Measurements from ENCODE around the gene PTPRE.

Gene PTPRE

GRCh38 chr10:128009372-128010126, 102.6 kb downstream of the PTPRE start:
- Histone ChIP-seq H3K4me3 (ENCODE audit: low read length) (no peak overlapping the region), H3K27me3 (replicated peaks; ENCODE audit: control insufficient read depth, insufficient read depth, low read length) (no peaks in the 10 kb centered on the region), H3K9me3 (ENCODE audit: control insufficient read depth, low read length) (no peaks in the 10 kb centered on the region), H3K9ac (ENCODE audit: low read length) (no peak overlapping the region), H3K36me3 (ENCODE audit: control insufficient read depth, insufficient read depth, low read length, severe bottlenecking) (no peaks in the 10 kb centered on the region), H3K4me1 (ENCODE audit: control insufficient read depth, insufficient read depth, low read length) (peaks cover 9% of the 10 kb centered on the region)
- DNase-seq (ENCODE audit: low read depth), result no peak

GRCh38 chr10:128011059-128011979, 104.4 kb downstream of the PTPRE start:
- no peaks in the 10 kb centered on the region for H3K27me3 ChIP-seq (replicated peaks; ENCODE audit: control insufficient read depth, insufficient read depth, low read length)
- peaks cover 9% of the 10 kb centered on the region for H3K4me1 ChIP-seq (ENCODE audit: control insufficient read depth, insufficient read depth, low read length)
- H3K4me3 ChIP-seq (ENCODE audit: low read length), result peak overlapping the region; percentile 57
- H3K9me3 ChIP-seq (ENCODE audit: control insufficient read depth, low read length), result no peaks in the 10 kb centered on the region
- H3K36me3 ChIP-seq (ENCODE audit: control insufficient read depth, insufficient read depth, low read length, severe bottlenecking), result no peaks in the 10 kb centered on the region
- H3K9ac ChIP-seq (ENCODE audit: low read length), result no peak overlapping the region
- peak; percentile 47 for DNase-seq (ENCODE audit: low read depth)

GRCh38 chr10:128013626-128014025, 106.7 kb downstream of the PTPRE start:
- no peaks in the 10 kb centered on the region for H3K9me3 ChIP-seq (ENCODE audit: control insufficient read depth, low read length)
- no peaks in the 10 kb centered on the region for H3K27me3 ChIP-seq (replicated peaks; ENCODE audit: control insufficient read depth, insufficient read depth, low read length)
- no peak for DNase-seq (ENCODE audit: low read depth)
- no peaks in the 10 kb centered on the region for H3K36me3 ChIP-seq (ENCODE audit: control insufficient read depth, insufficient read depth, low read length, severe bottlenecking)
- peaks cover 9% of the 10 kb centered on the region for H3K4me1 ChIP-seq (ENCODE audit: control insufficient read depth, insufficient read depth, low read length)
- no peak overlapping the region for H3K9ac ChIP-seq (ENCODE audit: low read length)
- H3K4me3 ChIP-seq (ENCODE audit: low read length), result no peak overlapping the region

- no peaks in the 10 kb centered on the region for H3K36me3 ChIP-seq (ENCODE audit: control insufficient read depth, insufficient read depth, low read length, severe bottlenecking)
Measured at GRCh38 chr10:128014236-128014635, 107.3 kb downstream of the PTPRE start.

GRCh38 chr10:128016423-128017060, 109.6 kb downstream of the PTPRE start:
- H3K4me3 ChIP-seq (ENCODE audit: low read length), result no peak overlapping the region
- no peak overlapping the region for H3K9ac ChIP-seq (ENCODE audit: low read length)
- DNase-seq (ENCODE audit: low read depth), result no peak
- H3K9me3 ChIP-seq (ENCODE audit: control insufficient read depth, low read length), result no peaks in the 10 kb centered on the region
- no peaks in the 10 kb centered on the region for H3K36me3 ChIP-seq (ENCODE audit: control insufficient read depth, insufficient read depth, low read length, severe bottlenecking)
- no peaks in the 10 kb centered on the region for H3K4me1 ChIP-seq (ENCODE audit: control insufficient read depth, insufficient read depth, low read length)
- no peaks in the 10 kb centered on the region for H3K27me3 ChIP-seq (replicated peaks; ENCODE audit: control insufficient read depth, insufficient read depth, low read length)

More at GRCh38 chr10:128014236-128014635, 107.3 kb downstream of the PTPRE start:
- Histone ChIP-seq H3K27me3 (replicated peaks; ENCODE audit: control insufficient read depth, insufficient read depth, low read length) (no peaks in the 10 kb centered on the region), H3K9me3 (ENCODE audit: control insufficient read depth, low read length) (no peaks in the 10 kb centered on the region), H3K9ac (ENCODE audit: low read length) (no peak overlapping the region), H3K4me1 (ENCODE audit: control insufficient read depth, insufficient read depth, low read length) (peaks cover 9% of the 10 kb centered on the region), H3K4me3 (ENCODE audit: low read length) (no peak overlapping the region)
- DNase-seq (ENCODE audit: low read depth), result no peak

- H3K36me3 ChIP-seq (ENCODE audit: control insufficient read depth, insufficient read depth, low read length, severe bottlenecking), result no peaks in the 10 kb centered on the region
- no peak overlapping the region for H3K4me3 ChIP-seq (ENCODE audit: low read length)
- H3K27me3 ChIP-seq (replicated peaks; ENCODE audit: control insufficient read depth, insufficient read depth, low read length), result no peaks in the 10 kb centered on the region
- H3K4me1 ChIP-seq (ENCODE audit: control insufficient read depth, insufficient read depth, low read length), result no peaks in the 10 kb centered on the region
- no peaks in the 10 kb centered on the region for H3K9me3 ChIP-seq (ENCODE audit: control insufficient read depth, low read length)
- DNase-seq (ENCODE audit: low read depth), result no peak
- H3K9ac ChIP-seq (ENCODE audit: low read length), result no peak overlapping the region
Measured at GRCh38 chr10:128017822-128018221, 110.9 kb downstream of the PTPRE start.

- no peak overlapping the region for H3K9ac ChIP-seq (ENCODE audit: low read length)
- no peak for DNase-seq (ENCODE audit: low read depth)
- no peaks in the 10 kb centered on the region for H3K27me3 ChIP-seq (replicated peaks; ENCODE audit: control insufficient read depth, insufficient read depth, low read length)
- H3K9me3 ChIP-seq (ENCODE audit: control insufficient read depth, low read length), result no peaks in the 10 kb centered on the region
- no peak overlapping the region for H3K4me3 ChIP-seq (ENCODE audit: low read length)
- no peaks in the 10 kb centered on the region for H3K36me3 ChIP-seq (ENCODE audit: control insufficient read depth, insufficient read depth, low read length, severe bottlenecking)
- H3K4me1 ChIP-seq (ENCODE audit: control insufficient read depth, insufficient read depth, low read length), result no peaks in the 10 kb centered on the region
Measured at GRCh38 chr10:128018236-128018635, 111.3 kb downstream of the PTPRE start.

GRCh38 chr10:128018691-128019090, 111.8 kb downstream of the PTPRE start:
- H3K9ac ChIP-seq (ENCODE audit: low read length), result no peak overlapping the region
- H3K4me3 ChIP-seq (ENCODE audit: low read length), result no peak overlapping the region
- no peak for DNase-seq (ENCODE audit: low read depth)
- no peaks in the 10 kb centered on the region for H3K9me3 ChIP-seq (ENCODE audit: control insufficient read depth, low read length)
- H3K27me3 ChIP-seq (replicated peaks; ENCODE audit: control insufficient read depth, insufficient read depth, low read length), result no peaks in the 10 kb centered on the region
- H3K36me3 ChIP-seq (ENCODE audit: control insufficient read depth, insufficient read depth, low read length, severe bottlenecking), result no peaks in the 10 kb centered on the region
- no peaks in the 10 kb centered on the region for H3K4me1 ChIP-seq (ENCODE audit: control insufficient read depth, insufficient read depth, low read length)

GRCh38 chr10:128022261-128023196, 115.6 kb downstream of the PTPRE start:
- Histone ChIP-seq H3K36me3 (ENCODE audit: control insufficient read depth, insufficient read depth, low read length, severe bottlenecking) (no peaks in the 10 kb centered on the region), H3K9ac (ENCODE audit: low read length) (no peak overlapping the region), H3K27me3 (replicated peaks; ENCODE audit: control insufficient read depth, insufficient read depth, low read length) (no peaks in the 10 kb centered on the region), H3K4me3 (ENCODE audit: low read length) (no peak overlapping the region), H3K9me3 (ENCODE audit: control insufficient read depth, low read length) (no peaks in the 10 kb centered on the region), H3K4me1 (ENCODE audit: control insufficient read depth, insufficient read depth, low read length) (no peaks in the 10 kb centered on the region)
- no peak for DNase-seq (ENCODE audit: low read depth)

GRCh38 chr10:128024426-128024825, 117.5 kb downstream of the PTPRE start:
- H3K36me3 ChIP-seq (ENCODE audit: control insufficient read depth, insufficient read depth, low read length, severe bottlenecking), result no peaks in the 10 kb centered on the region
- H3K4me1 ChIP-seq (ENCODE audit: control insufficient read depth, insufficient read depth, low read length), result no peaks in the 10 kb centered on the region
- DNase-seq (ENCODE audit: low read depth), result no peak
- H3K9me3 ChIP-seq (ENCODE audit: control insufficient read depth, low read length), result no peaks in the 10 kb centered on the region
- H3K4me3 ChIP-seq (ENCODE audit: low read length), result no peak overlapping the region
- H3K27me3 ChIP-seq (replicated peaks; ENCODE audit: control insufficient read depth, insufficient read depth, low read length), result no peaks in the 10 kb centered on the region
- H3K9ac ChIP-seq (ENCODE audit: low read length), result no peak overlapping the region
